SK-N-SH (cell line): ENCODE results near the gene PHAF1.

Experiments used
- GATA2 ChIP-seq: sonication (generic); formaldehyde crosslinking; IDR thresholded peaks from 2 replicates; pipeline ENCODE4 v1.5.0; 2020; ENCODE audit warnings: mild to moderate bottlenecking, missing genetic modification reagents
- POLR2AphosphoS5 ChIP-seq: IDR thresholded peaks from 2 replicates; pipeline ENCODE4 v1.6.1; 2012; ENCODE audit warnings: low read depth, low read length
- RAD21 ChIP-seq: IDR thresholded peaks from 2 replicates; pipeline ENCODE4 v1.6.1; 2012; ENCODE audit warnings: mild to moderate bottlenecking, low read length
- SIN3A ChIP-seq: IDR thresholded peaks from 2 replicates; pipeline ENCODE4 v1.6.1; 2012; ENCODE audit warnings: low read depth, mild to moderate bottlenecking, low read length, moderate library complexity, borderline replicate concordance
- SMC3 ChIP-seq: IDR thresholded peaks from 2 replicates; pipeline ENCODE4 v1.6.1; 2012; ENCODE audit warnings: low read depth, low read length, improper control_type of control experiment
- YY1 ChIP-seq: IDR thresholded peaks from 2 replicates; pipeline ENCODE4 v1.4.0; 2012; ENCODE audit warnings: low read depth, mild to moderate bottlenecking
- TF ChIP-seq, protein P1 (sequence below): fragments of 200-600 bp; sonication (generic); IDR thresholded peaks from 2 replicates; pipeline ENCODE4 v1.6.1; 2017; ENCODE audit warnings: antibody characterized with exemption, mild to moderate bottlenecking, moderate library complexity
- TF ChIP-seq, protein P2 (sequence below): fragments of 150-350 bp; IDR thresholded peaks from 2 replicates; pipeline ENCODE4 v1.6.1; 2017; ENCODE audit warnings: antibody characterized with exemption, low read length, low read depth, borderline replicate concordance
- TF ChIP-seq, protein P3 (sequence below): IDR thresholded peaks from 2 replicates; pipeline ENCODE4 v1.4.0; 2012; ENCODE audit warnings: low read depth
- TF ChIP-seq, protein P4 (sequence below): IDR thresholded peaks from 2 replicates; pipeline ENCODE4 v1.6.1; 2012; ENCODE audit warnings: mild to moderate bottlenecking, low read depth, low read length, moderate library complexity

DNA sequence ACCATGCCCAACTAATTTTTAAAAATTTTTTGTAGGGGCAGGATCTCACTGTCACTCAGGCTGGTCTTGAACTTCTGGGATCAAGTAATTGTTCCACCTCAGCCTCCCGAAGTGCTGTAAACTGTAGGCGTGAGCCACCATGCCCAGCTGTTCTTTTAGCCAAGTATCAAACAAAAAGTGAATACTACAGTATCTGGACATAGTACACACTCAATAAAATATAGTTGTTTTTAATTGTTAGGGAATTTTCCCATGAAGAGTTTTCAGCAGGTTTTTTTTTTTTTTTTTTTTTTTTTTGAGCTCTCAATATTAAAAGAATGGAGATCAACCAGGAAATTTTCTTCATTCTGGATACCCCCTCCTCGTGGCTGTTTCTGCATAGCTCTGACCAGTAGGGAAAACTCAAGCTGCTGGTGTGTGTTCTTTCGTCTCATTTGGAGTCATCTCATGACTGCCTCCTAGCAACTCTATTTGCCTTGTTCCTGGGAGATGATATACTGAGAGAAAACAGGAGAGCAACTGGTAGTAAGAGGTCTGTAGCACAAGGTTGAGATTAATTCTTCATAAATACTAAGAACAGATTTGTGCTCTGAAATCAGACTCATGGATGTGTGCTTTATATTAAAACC, 16.5 kb upstream of the PHAF1 start:
- TF ChIP-seq, protein P1, sequence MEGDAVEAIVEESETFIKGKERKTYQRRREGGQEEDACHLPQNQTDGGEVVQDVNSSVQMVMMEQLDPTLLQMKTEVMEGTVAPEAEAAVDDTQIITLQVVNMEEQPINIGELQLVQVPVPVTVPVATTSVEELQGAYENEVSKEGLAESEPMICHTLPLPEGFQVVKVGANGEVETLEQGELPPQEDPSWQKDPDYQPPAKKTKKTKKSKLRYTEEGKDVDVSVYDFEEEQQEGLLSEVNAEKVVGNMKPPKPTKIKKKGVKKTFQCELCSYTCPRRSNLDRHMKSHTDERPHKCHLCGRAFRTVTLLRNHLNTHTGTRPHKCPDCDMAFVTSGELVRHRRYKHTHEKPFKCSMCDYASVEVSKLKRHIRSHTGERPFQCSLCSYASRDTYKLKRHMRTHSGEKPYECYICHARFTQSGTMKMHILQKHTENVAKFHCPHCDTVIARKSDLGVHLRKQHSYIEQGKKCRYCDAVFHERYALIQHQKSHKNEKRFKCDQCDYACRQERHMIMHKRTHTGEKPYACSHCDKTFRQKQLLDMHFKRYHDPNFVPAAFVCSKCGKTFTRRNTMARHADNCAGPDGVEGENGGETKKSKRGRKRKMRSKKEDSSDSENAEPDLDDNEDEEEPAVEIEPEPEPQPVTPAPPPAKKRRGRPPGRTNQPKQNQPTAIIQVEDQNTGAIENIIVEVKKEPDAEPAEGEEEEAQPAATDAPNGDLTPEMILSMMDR = no peak
- TF ChIP-seq SIN3A (no peak), RAD21 (no peak), POLR2AphosphoS5 (no peak), YY1 (no peak), SMC3 (no peak), GATA2 (CRISPR knock-in tag) (no peak)
- TF ChIP-seq, protein P2, sequence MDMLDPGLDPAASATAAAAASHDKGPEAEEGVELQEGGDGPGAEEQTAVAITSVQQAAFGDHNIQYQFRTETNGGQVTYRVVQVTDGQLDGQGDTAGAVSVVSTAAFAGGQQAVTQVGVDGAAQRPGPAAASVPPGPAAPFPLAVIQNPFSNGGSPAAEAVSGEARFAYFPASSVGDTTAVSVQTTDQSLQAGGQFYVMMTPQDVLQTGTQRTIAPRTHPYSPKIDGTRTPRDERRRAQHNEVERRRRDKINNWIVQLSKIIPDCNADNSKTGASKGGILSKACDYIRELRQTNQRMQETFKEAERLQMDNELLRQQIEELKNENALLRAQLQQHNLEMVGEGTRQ = no peak
- TF ChIP-seq, protein P3, sequence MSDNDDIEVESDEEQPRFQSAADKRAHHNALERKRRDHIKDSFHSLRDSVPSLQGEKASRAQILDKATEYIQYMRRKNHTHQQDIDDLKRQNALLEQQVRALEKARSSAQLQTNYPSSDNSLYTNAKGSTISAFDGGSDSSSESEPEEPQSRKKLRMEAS = no peak
- TF ChIP-seq, protein P4, sequence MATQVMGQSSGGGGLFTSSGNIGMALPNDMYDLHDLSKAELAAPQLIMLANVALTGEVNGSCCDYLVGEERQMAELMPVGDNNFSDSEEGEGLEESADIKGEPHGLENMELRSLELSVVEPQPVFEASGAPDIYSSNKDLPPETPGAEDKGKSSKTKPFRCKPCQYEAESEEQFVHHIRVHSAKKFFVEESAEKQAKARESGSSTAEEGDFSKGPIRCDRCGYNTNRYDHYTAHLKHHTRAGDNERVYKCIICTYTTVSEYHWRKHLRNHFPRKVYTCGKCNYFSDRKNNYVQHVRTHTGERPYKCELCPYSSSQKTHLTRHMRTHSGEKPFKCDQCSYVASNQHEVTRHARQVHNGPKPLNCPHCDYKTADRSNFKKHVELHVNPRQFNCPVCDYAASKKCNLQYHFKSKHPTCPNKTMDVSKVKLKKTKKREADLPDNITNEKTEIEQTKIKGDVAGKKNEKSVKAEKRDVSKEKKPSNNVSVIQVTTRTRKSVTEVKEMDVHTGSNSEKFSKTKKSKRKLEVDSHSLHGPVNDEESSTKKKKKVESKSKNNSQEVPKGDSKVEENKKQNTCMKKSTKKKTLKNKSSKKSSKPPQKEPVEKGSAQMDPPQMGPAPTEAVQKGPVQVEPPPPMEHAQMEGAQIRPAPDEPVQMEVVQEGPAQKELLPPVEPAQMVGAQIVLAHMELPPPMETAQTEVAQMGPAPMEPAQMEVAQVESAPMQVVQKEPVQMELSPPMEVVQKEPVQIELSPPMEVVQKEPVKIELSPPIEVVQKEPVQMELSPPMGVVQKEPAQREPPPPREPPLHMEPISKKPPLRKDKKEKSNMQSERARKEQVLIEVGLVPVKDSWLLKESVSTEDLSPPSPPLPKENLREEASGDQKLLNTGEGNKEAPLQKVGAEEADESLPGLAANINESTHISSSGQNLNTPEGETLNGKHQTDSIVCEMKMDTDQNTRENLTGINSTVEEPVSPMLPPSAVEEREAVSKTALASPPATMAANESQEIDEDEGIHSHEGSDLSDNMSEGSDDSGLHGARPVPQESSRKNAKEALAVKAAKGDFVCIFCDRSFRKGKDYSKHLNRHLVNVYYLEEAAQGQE = no peak
